ENCODE results near the gene CLN6. TPM values are rescaled to one million over a fixed set of nuclear protein-coding genes. Genes with fewer than 3 reads are reported as not detected.
"Not testable (repeated sequence)": the region's sequence is repeated elsewhere in the genome, so short reads cannot be mapped to it uniquely, and the experiment has no call there.

CLN6 gene
- total and polyA plus RNA-seq, 2 donors = 17.3 to 22.0 TPM

GRCh38 chr15:68235022-68235421 is 5.5 kb upstream of the CLN6 start:
- no peak overlapping the region for H3K4me3 ChIP-seq (ENCODE audit: low read depth, low read length)
- no peaks in the 10 kb centered on the region for H3K4me1 ChIP-seq (ENCODE audit: insufficient read depth)
- no peak for DNase-seq (ENCODE audit: extremely low spot score)
- H3K36me3 ChIP-seq (ENCODE audit: insufficient read depth) = no peaks in the 10 kb centered on the region
- H3K27ac ChIP-seq (ENCODE audit: low read depth) = no peak overlapping the region
- WGBS = 89% methylated on average over 4 of the region's 4 CpGs

- 69% methylated on average over 9 of the region's 9 CpGs for WGBS
- DNase-seq (ENCODE audit: extremely low spot score); H3K27ac ChIP-seq (ENCODE audit: low read depth): not testable (repeated sequence)
These were observed 5.0 kb upstream of the CLN6 start for GRCh38 chr15:68234520-68234919.

GRCh38 chr15:68234060-68234459 is 4.5 kb upstream of the CLN6 start:
- no peak overlapping the region for H3K27ac ChIP-seq (ENCODE audit: low read depth)
- DNase-seq (ENCODE audit: extremely low spot score) = no peak
- H3K4me3 ChIP-seq (ENCODE audit: low read depth, low read length) = no peak overlapping the region
- no peaks in the 10 kb centered on the region for H3K36me3 ChIP-seq (ENCODE audit: insufficient read depth)
- no peaks in the 10 kb centered on the region for H3K4me1 ChIP-seq (ENCODE audit: insufficient read depth)
- WGBS = 25% methylated on average over 6 of the region's 6 CpGs

More at GRCh38 chr15:68234520-68234919, 5.0 kb upstream of the CLN6 start:
- H3K36me3 ChIP-seq (ENCODE audit: insufficient read depth); H3K4me3 ChIP-seq (ENCODE audit: low read depth, low read length); H3K4me1 ChIP-seq (ENCODE audit: insufficient read depth): not testable (repeated sequence)

GRCh38 chr15:68232937-68233336 is 3.4 kb upstream of the CLN6 start:
- H3K4me1 ChIP-seq (ENCODE audit: insufficient read depth) = no peaks in the 10 kb centered on the region
- no peaks in the 10 kb centered on the region for H3K36me3 ChIP-seq (ENCODE audit: insufficient read depth)
- no peak overlapping the region for H3K4me3 ChIP-seq (ENCODE audit: low read depth, low read length)
- 77% methylated on average over 6 of the region's 6 CpGs for WGBS
- DNase-seq (ENCODE audit: extremely low spot score) = no peak
- H3K27ac ChIP-seq (ENCODE audit: low read depth) = no peak overlapping the region

GRCh38 chr15:68232449-68232848 is 2.9 kb upstream of the CLN6 start:
- Histone ChIP-seq H3K36me3 (ENCODE audit: insufficient read depth) (no peaks in the 10 kb centered on the region), H3K4me3 (ENCODE audit: low read depth, low read length) (no peak overlapping the region), H3K4me1 (ENCODE audit: insufficient read depth) (no peaks in the 10 kb centered on the region), H3K27ac (ENCODE audit: low read depth) (no peak overlapping the region)
- 89% methylated on average over 6 of the region's 6 CpGs for WGBS
- DNase-seq (ENCODE audit: extremely low spot score) = no peak

GRCh38 chr15:68231102-68231818 is 1.7 kb upstream of the CLN6 start:
- DNase-seq (ENCODE audit: extremely low spot score) = no peak
- no peaks in the 10 kb centered on the region for H3K4me1 ChIP-seq (ENCODE audit: insufficient read depth)
- WGBS = 56% methylated on average over 9 of the region's 9 CpGs
- no peak overlapping the region for H3K27ac ChIP-seq (ENCODE audit: low read depth)
- H3K4me3 ChIP-seq (ENCODE audit: low read depth, low read length) = no peak overlapping the region
- H3K36me3 ChIP-seq (ENCODE audit: insufficient read depth) = no peaks in the 10 kb centered on the region

- Histone ChIP-seq H3K27ac (ENCODE audit: low read depth) (no peak overlapping the region), H3K4me1 (ENCODE audit: insufficient read depth) (no peaks in the 10 kb centered on the region), H3K4me3 (ENCODE audit: low read depth, low read length) (peak overlapping the region; percentile 76), H3K36me3 (ENCODE audit: insufficient read depth) (no peaks in the 10 kb centered on the region)
- no peak for DNase-seq (ENCODE audit: extremely low spot score)
- WGBS = 59% methylated on average over 20 of the region's 20 CpGs
These were observed 901 bp upstream of the CLN6 start for GRCh38 chr15:68230157-68231100.

GRCh38 chr15:68228971-68229385 is 550 bp downstream of the CLN6 start:
- Histone ChIP-seq H3K36me3 (ENCODE audit: insufficient read depth) (no peaks in the 10 kb centered on the region), H3K4me1 (ENCODE audit: insufficient read depth) (no peaks in the 10 kb centered on the region), H3K27ac (ENCODE audit: low read depth) (no peak overlapping the region), H3K4me3 (ENCODE audit: low read depth, low read length) (peak overlapping the region; percentile 76)
- WGBS = under 1% methylated on average over 39 of the region's 39 CpGs
- DNase-seq (ENCODE audit: extremely low spot score) = no peak

GRCh38 chr15:68228143-68228970 is 1.2 kb downstream of the CLN6 start:
- Histone ChIP-seq H3K27ac (ENCODE audit: low read depth) (no peak overlapping the region), H3K4me1 (ENCODE audit: insufficient read depth) (no peaks in the 10 kb centered on the region), H3K4me3 (ENCODE audit: low read depth, low read length) (peak overlapping the region; percentile 76), H3K36me3 (ENCODE audit: insufficient read depth) (no peaks in the 10 kb centered on the region)
- no peak for DNase-seq (ENCODE audit: extremely low spot score)
- WGBS = 41% methylated on average over 25 of the region's 25 CpGs

- Histone ChIP-seq H3K4me3 (ENCODE audit: low read depth, low read length) (no peak overlapping the region), H3K4me1 (ENCODE audit: insufficient read depth) (no peaks in the 10 kb centered on the region), H3K36me3 (ENCODE audit: insufficient read depth) (no peaks in the 10 kb centered on the region), H3K27ac (ENCODE audit: low read depth) (no peak overlapping the region)
- DNase-seq (ENCODE audit: extremely low spot score) = no peak
- WGBS = 73% methylated on average over 9 of the region's 9 CpGs
These were observed 1.8 kb downstream of the CLN6 start for GRCh38 chr15:68227643-68228142.

GRCh38 chr15:68225442-68225841 is 4.1 kb downstream of the CLN6 start:
- H3K27ac ChIP-seq (ENCODE audit: low read depth); DNase-seq (ENCODE audit: extremely low spot score); H3K36me3 ChIP-seq (ENCODE audit: insufficient read depth); H3K4me1 ChIP-seq (ENCODE audit: insufficient read depth); H3K4me3 ChIP-seq (ENCODE audit: low read depth, low read length): not testable (repeated sequence)
- 94% methylated on average over 4 of the region's 4 CpGs for WGBS

GRCh38 chr15:68224546-68225250 is 4.8 kb downstream of the CLN6 start:
- WGBS = 91% methylated on average over 3 of the region's 3 CpGs
- Histone ChIP-seq H3K4me3 (ENCODE audit: low read depth, low read length) (no peak overlapping the region), H3K4me1 (ENCODE audit: insufficient read depth) (no peaks in the 10 kb centered on the region), H3K36me3 (ENCODE audit: insufficient read depth) (no peaks in the 10 kb centered on the region), H3K27ac (ENCODE audit: low read depth) (no peak overlapping the region)
- no peak for DNase-seq (ENCODE audit: extremely low spot score)

GRCh38 chr15:68224108-68224507 is 5.4 kb downstream of the CLN6 start:
- no peaks in the 10 kb centered on the region for H3K36me3 ChIP-seq (ENCODE audit: insufficient read depth)
- H3K27ac ChIP-seq (ENCODE audit: low read depth) = no peak overlapping the region
- WGBS = 82% methylated on average over 3 of the region's 3 CpGs
- no peak overlapping the region for H3K4me3 ChIP-seq (ENCODE audit: low read depth, low read length)
- H3K4me1 ChIP-seq (ENCODE audit: insufficient read depth) = no peaks in the 10 kb centered on the region
- no peak for DNase-seq (ENCODE audit: extremely low spot score)
